HepG2 (cell line): ENCODE results near the gene COX4I2. TPM values are rescaled to one million over a fixed set of nuclear protein-coding genes. Genes with fewer than 3 reads are reported as not detected.
A peak's percentile ranks its signal among the peaks of the same experiment; 100 is the strongest.

ENCODE experiments used
- ARNT ChIP-seq: fragments of 450-650 bp; IDR thresholded peaks from 2 replicates; pipeline ENCODE4 v1.6.1; 2017
- ARNT2 ChIP-seq: sonication (generic); formaldehyde crosslinking; IDR thresholded peaks from 2 replicates; pipeline ENCODE4 v1.8.0; 2022; ENCODE audit warnings: mild to moderate bottlenecking, low read depth, missing genetic modification reagents, moderate library complexity
- ATF7-NPFF ChIP-seq: sonication (generic); formaldehyde crosslinking; IDR thresholded peaks from 2 replicates; pipeline ENCODE4 v1.8.1; 2023; ENCODE audit warnings: mild to moderate bottlenecking, low read depth, missing genetic modification reagents, moderate library complexity
- DBP ChIP-seq: sonication (generic); formaldehyde crosslinking; IDR thresholded peaks from 2 replicates; pipeline ENCODE4 v1.4.0; 2020; ENCODE audit warnings: missing genetic modification reagents; ENCODE audit errors: not compliant biosample characterization
- FOXC1 ChIP-seq: sonication (generic); formaldehyde crosslinking; IDR thresholded peaks from 2 replicates; pipeline ENCODE4 v1.8.0; 2022; ENCODE audit warnings: mild to moderate bottlenecking, missing genetic modification reagents, borderline replicate concordance
- FOXK2 ChIP-seq: fragments of 450-650 bp; IDR thresholded peaks from 2 replicates; pipeline ENCODE4 v1.6.1; 2016
- GLI4 ChIP-seq: sonication (generic); formaldehyde crosslinking; IDR thresholded peaks from 2 replicates; pipeline ENCODE4 v1.5.1; 2020; ENCODE audit warnings: missing genetic modification reagents, mild to moderate bottlenecking, moderate library complexity, borderline replicate concordance
- MBD4 ChIP-seq: IDR thresholded peaks from 2 replicates; pipeline ENCODE4 v1.6.1; 2012; ENCODE audit warnings: low read length, inconsistent platforms, borderline replicate concordance
- NFE2L2 ChIP-seq: fragments of 150-350 bp; IDR thresholded peaks from 2 replicates; pipeline ENCODE4 v1.6.1; 2014; ENCODE audit warnings: low read length
- RXRB ChIP-seq: IDR thresholded peaks from 2 replicates; pipeline ENCODE4 v1.6.1; 2016; ENCODE audit warnings: borderline replicate concordance, missing genetic modification reagents, missing compliant biosample characterization
- SMAD1 ChIP-seq: sonication (generic); formaldehyde crosslinking; IDR thresholded peaks from 2 replicates; pipeline ENCODE4 v1.4.0; 2020; ENCODE audit warnings: missing genetic modification reagents, low read depth, mild to moderate bottlenecking, borderline replicate concordance
- SMAD3 ChIP-seq: sonication (generic); formaldehyde crosslinking; IDR thresholded peaks from 2 replicates; pipeline ENCODE4 v1.4.0; 2020; ENCODE audit warnings: missing genetic modification reagents
- SNRNP70 ChIP-seq: fragments of 200-400 bp; formaldehyde crosslinking; IDR thresholded peaks from 2 replicates; pipeline ENCODE4 v1.6.1; 2017; ENCODE audit warnings: mild to moderate bottlenecking, low read depth, low read length, moderate library complexity
- SYNCRIP ChIP-seq: fragments of 200-400 bp; formaldehyde crosslinking; IDR thresholded peaks from 2 replicates; pipeline ENCODE4 v1.6.1; 2018; ENCODE audit warnings: mild to moderate bottlenecking, low read depth, low read length; ENCODE audit not compliant: insufficient read depth
- WIZ ChIP-seq: sonication (generic); formaldehyde crosslinking; IDR thresholded peaks from 2 replicates; pipeline ENCODE4 v1.5.1; 2020; ENCODE audit warnings: mild to moderate bottlenecking, missing genetic modification reagents
- YY1 ChIP-seq: IDR thresholded peaks from 2 replicates; pipeline ENCODE4 v1.6.1; 2011; ENCODE audit warnings: low read length, low read depth, moderate library complexity, mild to moderate bottlenecking; ENCODE audit not compliant: insufficient read depth, insufficient replicate concordance
- ZFY ChIP-seq: sonication (generic); formaldehyde crosslinking; IDR thresholded peaks from 2 replicates; pipeline ENCODE4 v1.4.0; 2020; ENCODE audit warnings: missing genetic modification reagents
- ZMAT3 ChIP-seq: sonication (generic); formaldehyde crosslinking; conservative IDR thresholded peaks from 2 replicates; pipeline ENCODE4 v1.7.0; 2021; ENCODE audit warnings: missing genetic modification reagents
- ZNF136 ChIP-seq: sonication (generic); formaldehyde crosslinking; IDR thresholded peaks from 2 replicates; pipeline ENCODE4 v1.8.1; 2022; ENCODE audit warnings: low read depth, mild to moderate bottlenecking, moderate library complexity, missing genetic modification reagents
- ZNF264 ChIP-seq: sonication (generic); formaldehyde crosslinking; IDR thresholded peaks from 2 replicates; pipeline ENCODE4 v1.4.0; 2020; ENCODE audit warnings: missing genetic modification reagents
- ZNF337 ChIP-seq: sonication (generic); formaldehyde crosslinking; IDR thresholded peaks from 2 replicates; pipeline ENCODE4 v1.5.1; 2020; ENCODE audit warnings: missing genetic modification reagents, low read depth, mild to moderate bottlenecking, borderline replicate concordance
- ZNF572 ChIP-seq: sonication (generic); formaldehyde crosslinking; IDR thresholded peaks from 2 replicates; pipeline ENCODE4 v1.5.1; 2020; ENCODE audit warnings: mild to moderate bottlenecking, missing genetic modification reagents
- ZNF589 ChIP-seq: sonication (generic); formaldehyde crosslinking; conservative IDR thresholded peaks from 2 replicates; pipeline ENCODE4 v1.8.0; 2022; ENCODE audit warnings: mild to moderate bottlenecking, moderate library complexity, missing genetic modification reagents
- ZNF782 ChIP-seq: sonication (generic); formaldehyde crosslinking; IDR thresholded peaks from 2 replicates; pipeline ENCODE4 v1.4.0; 2020; ENCODE audit warnings: missing genetic modification reagents, mild to moderate bottlenecking, borderline replicate concordance
- ZNF891 ChIP-seq: sonication (generic); formaldehyde crosslinking; IDR thresholded peaks from 2 replicates; pipeline ENCODE4 v1.5.0; 2020; ENCODE audit warnings: mild to moderate bottlenecking, missing genetic modification reagents
- polyA plus RNA-seq, 8 experiments: library from polyadenylated mRNA; depleted of rRNA in 3 of 8; stranded (reverse) in 7 of 8; unstranded in 1 of 8; fragments of >200 nt; fragmentation: Illumina TruSeq in 4 of 8; extraction: Trizol in 4 of 8; gene quantifications; 2 replicates each; pipeline versions ENCODE4 v1.2.1 to v1.2.3, GENCODE V29; 2011 to 2016; ENCODE audit warnings: low read depth in 4 of 8, missing spikeins in 1 of 8, mixed read lengths in 1 of 8; ENCODE audit not compliant: insufficient read depth in 1 of 8
- total RNA-seq, 5 experiments: library from RNA; depleted of rRNA; stranded (reverse); fragments of >200 nt; fragmentation: Illumina TruSeq; extraction: Trizol; gene quantifications; 2 replicates each; pipeline ENCODE4 v1.2.3, GENCODE V29; 2016; ENCODE audit warnings: low read depth in 1 of 5

COX4I2 gene
- total and polyA plus RNA-seq, 2 of the 13 experiments (the other 11 are each of a cell fraction or from before 2014, with no cell fraction given), result 1.1 TPM; not detected in 1

GRCh38 chr20:31594558-31595379 lies 42.9 kb upstream of the COX4I2 start (continued):
- TF ChIP-seq SNRNP70 (no peak), ARNT (0 out of 2 replicates have a peak, but pooled peaks have one; percentile 62), ZNF589 (CRISPR knock-in tag) (no peak; the same call in 1 of the 2 replicates), FOXC1 (CRISPR knock-in tag) (no peak), ZNF572 (CRISPR knock-in tag) (no peak), ZFY (CRISPR knock-in tag) (peak; percentile 55; the same call in 1 of the 2 replicates), SYNCRIP (no peak), ZNF891 (CRISPR knock-in tag) (no peak), ATF7-NPFF (CRISPR knock-in tag) (no peak; the same call in 1 of the 2 replicates), ZNF782 (no peak), SMAD1 (CRISPR knock-in tag) (peak; percentile 80; the same call in 1 of the 2 replicates), GLI4 (0 out of 2 replicates have a peak, but pooled peaks have one; percentile 16), ZNF337 (CRISPR knock-in tag) (no peak), DBP (CRISPR knock-in tag) (no peak), ZNF136 (CRISPR knock-in tag) (no peak), ARNT2 (CRISPR knock-in tag) (no peak), MBD4 (no peak; the same call in 1 of the 2 replicates), NFE2L2 (peak; percentile 1; the same call in 1 of the 2 replicates), FOXK2 (peak; percentile 75), YY1 (peak; percentile 78), ZNF264 (CRISPR knock-in tag) (peak; percentile 58; the same call in 1 of the 2 replicates), SMAD3 (CRISPR knock-in tag) (no peak), ZMAT3 (CRISPR knock-in tag) (0 out of 2 replicates have a peak, but pooled peaks have one; percentile 41), RXRB (peak; percentile 82; the same call in 1 of the 2 replicates), WIZ (0 out of 2 replicates have a peak, but pooled peaks have one; percentile 61)
